HG03442 (cell line): ENCODE measurements around the gene GP1BA.

Experiments
- ATAC-seq: cut with Tn5 transposase; IDR thresholded peaks from one replicate; pipeline ENCODE4 v1.9.1; 2021; ENCODE audit warnings: mild to moderate bottlenecking, moderate library complexity; ENCODE audit not compliant: unreplicated experiment

Gene GP1BA

DNA sequence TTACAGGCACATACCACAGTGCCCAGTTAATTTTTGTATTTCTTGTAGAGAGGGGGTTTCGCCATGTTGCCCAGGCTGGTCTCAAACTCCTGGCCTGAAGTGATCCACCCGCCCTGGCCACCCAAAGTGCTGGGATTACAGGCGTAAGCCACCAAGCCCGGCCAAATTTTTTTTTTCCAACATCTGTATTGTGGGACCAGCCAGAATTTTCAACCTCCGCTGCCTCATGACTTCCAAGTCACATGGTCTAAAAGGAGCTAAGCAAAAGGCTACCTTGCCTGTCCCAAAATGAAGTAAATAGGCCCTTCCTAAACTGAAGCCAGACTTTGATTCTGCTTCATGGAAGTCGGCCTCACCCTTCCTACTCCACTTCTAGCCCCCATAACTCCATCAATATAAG is 39.7 kb downstream of the GP1BA start:
- no peak for ATAC-seq

DNA sequence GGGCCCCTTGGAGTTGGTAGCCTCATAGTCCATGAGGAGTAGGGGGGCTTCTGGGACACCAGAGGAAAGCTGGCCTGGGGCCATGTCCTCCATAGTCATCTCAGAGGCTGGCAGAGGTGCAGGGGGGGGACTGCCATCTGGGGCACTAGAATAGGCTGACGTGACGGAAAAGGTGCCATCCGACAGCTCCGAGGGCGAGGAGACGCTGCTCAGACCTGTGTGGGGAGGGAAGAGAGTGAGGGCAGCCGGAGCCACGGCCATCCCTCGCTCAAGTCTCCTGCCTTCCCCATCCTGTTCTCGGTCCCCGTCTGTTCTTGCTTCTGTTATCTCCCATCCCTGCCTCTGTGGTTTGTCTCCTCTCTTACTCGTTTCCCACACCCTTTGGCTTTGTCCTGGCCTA is 40.2 kb downstream of the GP1BA start:
- no peak for ATAC-seq

DNA sequence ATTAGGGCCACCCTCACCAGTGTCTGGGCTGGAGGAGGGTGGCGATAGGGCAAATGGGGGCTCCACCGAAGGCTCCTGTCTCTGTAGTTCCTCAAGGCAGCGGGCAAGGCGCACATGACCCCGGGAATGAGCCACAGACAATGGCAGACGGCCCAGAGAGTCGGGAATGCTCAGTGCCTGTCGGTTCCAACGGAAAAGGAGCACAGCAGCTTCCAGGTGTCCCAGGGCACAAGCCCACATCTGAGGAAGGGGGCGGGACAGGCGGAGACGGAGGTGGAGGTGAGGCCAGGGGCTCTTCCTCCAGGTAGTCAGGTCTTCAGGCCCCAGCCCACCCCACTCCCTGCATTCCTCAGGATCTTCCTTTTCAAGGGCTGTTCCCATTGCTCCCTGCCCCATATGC is 40.7 kb downstream of the GP1BA start:
- ATAC-seq, result no peak

DNA sequence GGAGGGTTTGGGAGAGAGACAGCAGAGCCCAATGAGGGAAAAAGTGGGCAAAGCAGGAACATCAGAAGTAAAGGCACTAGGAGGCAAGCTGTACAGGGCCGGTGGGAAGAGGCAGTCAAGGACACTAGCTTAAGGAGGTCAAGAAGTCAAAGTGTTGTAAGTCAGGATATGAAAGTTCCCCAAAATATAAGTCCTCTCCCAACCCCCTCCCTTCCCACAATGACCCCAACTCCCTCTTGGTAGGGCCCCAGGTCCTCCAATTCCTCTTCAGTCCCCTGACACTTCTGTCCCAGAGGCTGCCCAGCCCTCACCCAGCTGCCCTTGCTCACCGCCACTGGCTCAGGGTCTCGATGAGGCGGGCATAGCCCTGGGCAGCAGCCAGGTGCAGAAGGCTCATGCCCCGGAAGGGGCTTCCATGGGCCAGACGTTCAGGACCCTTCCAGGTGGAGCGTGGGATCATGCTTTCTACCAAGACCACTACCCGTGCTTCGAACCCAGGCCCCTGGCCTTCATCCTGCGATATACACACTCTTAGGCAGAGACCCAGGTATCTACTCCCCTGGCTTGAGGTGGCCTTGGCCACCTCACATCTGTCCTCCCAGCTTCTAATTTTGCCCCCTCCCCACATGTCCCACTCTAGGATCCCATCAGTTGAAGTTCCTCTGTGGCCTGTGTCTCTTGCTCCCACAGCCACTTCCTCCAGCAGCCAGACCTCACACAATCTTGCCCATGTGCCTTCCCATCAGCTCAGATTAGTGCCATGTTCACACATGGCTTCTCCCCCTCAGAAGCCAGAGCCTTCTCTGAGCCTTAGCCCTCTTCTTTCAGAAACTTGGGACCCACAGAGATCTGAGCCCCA is 41.4 kb downstream of the GP1BA start:
- ATAC-seq, result no peak

DNA sequence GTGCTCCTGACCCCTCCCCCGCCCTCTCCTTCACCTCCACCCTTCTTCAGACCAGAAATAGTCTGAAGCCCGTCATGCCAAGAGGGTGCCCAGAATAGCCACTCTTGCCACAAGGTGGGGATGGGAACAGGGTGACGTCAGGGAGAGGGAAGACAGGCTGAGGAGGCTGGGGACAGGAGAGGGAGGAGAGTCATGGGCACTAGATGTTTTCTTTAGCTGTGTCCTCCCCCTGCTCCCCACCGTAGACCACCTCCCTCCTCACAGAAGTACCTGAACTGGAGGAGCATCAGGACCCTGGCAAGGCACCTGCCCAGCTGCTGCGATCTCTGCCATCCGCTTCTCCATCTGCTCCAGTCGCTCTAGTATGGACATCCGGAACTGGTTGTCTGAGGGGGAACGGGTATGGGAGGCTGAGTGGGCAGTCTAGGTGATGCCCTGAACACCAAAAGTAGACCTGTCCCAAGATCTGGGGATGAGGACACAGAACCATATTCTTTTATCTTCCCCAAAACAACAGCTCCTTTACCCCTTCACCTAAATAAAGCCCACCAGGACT is 42.1 kb downstream of the GP1BA start:
- no peak for ATAC-seq

DNA sequence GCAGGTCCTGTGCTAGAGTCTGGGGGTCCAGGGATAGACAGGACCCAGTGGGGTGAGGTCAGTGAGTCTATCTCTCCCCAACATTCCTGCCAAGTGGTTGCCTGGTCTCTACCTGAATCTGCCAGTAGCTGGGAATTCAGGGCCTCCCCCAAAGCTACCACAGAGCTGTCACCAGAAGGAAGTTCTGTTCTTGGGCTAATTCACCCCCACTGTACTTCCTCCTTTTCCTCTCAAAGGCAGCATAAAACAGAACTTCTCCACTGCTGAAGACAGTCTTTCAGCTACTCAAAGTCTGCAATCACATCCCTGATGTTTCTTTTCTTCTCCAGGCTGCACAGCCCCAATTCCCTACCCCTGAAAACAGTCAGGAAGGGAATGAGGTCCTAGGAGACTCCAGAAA is 46.6 kb downstream of the GP1BA start:
- ATAC-seq, result no peak

DNA sequence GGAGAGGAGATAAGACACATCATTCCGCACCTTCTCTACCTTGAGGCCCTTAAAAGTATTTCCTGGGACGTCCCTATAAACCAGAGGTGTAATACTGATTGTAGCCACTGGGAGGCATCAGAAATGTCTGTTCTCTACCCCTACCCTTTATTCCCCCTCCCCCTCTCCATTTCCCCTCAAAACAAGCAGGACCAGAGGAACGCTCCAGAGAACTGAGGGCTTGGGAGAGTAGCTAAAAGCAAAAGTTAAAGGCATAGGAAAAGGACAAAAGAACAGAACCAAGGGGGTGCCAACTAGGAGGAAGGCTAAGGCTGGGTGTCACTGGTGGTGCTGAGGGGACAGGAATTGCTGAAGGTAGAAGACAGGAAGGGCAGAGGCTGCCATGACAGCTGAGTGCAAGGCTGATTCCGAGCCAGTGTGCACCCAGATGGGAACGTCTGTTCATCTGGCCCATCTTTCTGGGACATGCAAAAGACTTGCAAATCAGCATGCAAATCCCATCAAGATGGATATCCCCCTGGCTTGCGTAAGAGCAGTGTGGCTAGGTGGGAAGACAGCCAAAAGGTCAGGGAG is 48.7 kb downstream of the GP1BA start:
- ATAC-seq, result no peak

DNA sequence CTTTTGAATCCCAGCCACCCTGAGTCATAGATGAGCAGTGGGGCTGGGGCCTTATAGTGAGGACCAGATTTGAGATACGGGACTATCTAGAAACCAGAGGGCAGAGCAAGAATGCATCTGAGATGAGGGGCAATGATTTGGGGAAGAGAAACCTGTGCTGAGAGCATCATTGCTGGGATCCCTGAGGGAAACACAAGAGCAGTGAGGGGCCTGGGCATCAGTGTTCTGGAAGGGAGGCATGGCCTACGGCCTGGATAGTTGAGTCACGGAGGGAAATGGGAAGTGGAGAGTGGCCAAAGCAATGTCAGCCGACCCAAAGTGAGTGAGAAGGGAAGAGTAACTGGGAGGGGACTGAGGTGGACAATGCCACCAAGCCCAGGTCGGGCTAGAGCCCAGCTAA is 50.2 kb downstream of the GP1BA start:
- ATAC-seq, result no peak
